GM19452 (cell line): ENCODE measurements around the gene HMGB3.
A peak's percentile ranks its signal among the peaks of the same experiment; 100 is the strongest.
"Not testable (repeated sequence)": the region's sequence is repeated elsewhere in the genome, so short reads cannot be mapped to it uniquely, and the experiment has no call there.

Experiments used
- ATAC-seq: cut with Tn5 transposase; IDR thresholded peaks from one replicate; pipeline ENCODE4 v1.9.1; 2021; ENCODE audit not compliant: unreplicated experiment

Gene HMGB3

DNA sequence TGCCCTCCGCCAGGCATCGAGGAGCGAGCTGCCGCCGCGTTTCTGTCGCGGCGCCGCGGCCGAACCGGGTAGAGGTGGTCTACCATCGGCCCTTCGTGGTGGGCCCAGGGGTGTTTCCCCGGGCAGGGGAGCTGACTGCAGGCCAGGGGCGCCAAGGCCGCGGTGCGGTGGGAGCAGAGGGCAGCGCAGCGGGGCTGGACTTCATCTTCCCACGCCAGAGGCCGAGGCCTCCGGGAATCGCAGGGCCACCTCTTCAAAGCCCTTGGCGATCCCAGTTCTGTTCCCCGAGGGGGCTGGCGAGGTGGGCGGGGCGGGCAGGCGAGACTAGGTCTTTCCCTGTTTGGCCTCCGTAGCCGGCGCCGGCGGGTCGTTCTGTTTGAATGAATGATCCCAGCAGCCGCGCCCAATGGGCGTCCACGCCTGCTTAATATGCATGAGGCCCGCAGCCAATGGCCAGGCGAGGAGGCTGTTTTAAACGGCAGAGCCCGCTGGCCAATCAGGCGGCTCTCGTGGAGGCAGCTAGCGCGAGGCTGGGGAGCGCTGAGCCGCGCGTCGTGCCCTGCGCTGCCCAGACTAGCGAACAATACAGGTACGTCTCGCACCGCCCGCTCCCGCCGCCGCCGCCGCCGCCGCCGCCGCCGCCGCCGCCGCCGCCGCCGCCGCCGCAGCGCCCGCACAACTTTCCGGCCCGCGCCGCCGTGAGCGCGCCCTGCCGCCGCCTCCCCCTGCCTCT is at the start of gene HMGB3:
TSS of gene HMGB3 (plus strand) at position 548 of the 733 bp plus-strand sequence. CDS start 2,265 bp downstream, outside the sequence.
- peak; percentile 97 for ATAC-seq

- no peak for ATAC-seq
Measured at GRCh38 chrX:150933945-150934350, 49.2 kb upstream of the HMGB3 start.

DNA sequence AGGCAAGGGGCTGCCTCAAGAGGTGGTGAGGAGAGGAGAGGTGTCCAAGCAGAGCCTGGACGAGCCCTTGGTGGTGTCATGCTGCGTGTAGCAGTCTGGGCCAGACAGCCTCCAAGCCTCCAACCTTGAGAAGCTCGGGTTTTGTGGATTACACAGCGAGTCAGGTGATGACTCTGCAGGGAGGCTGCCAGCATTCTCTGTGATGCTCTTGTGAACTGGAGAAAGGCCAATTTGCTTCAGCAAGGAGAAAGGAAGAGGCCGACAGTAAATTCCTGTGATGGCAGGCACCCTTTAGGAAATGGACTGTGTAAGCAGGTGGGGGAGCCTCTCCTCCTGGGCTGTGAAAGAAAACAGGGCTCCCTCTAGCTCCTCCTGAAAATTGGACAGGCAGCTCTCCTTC is 48.7 kb upstream of the HMGB3 start:
- ATAC-seq: no peak

- no peak for ATAC-seq
Measured at GRCh38 chrX:150935467-150935866, 47.7 kb upstream of the HMGB3 start.

DNA sequence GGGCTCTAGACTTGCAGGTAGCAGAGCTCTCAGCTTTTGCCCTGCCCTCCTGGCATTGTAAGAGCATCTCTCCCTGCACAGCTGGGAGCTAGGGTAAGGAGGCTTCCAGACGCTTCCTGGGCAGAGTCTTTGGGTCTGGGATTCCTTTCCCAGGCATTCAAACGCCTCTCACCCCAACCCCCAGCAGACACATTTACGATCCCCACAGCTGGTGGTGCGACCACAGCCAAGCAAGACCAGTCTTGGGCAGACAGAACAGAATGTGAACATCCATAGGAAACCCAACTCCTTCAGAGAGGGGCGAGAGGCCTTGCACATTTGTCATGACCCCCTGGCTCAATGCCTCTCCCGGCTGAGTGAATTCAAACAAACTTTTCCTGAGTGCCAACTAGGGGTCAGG is 46.6 kb upstream of the HMGB3 start:
- no peak for ATAC-seq

GRCh38 chrX:150940844-150941495 is 42.2 kb upstream of the HMGB3 start:
- ATAC-seq: no peak

DNA sequence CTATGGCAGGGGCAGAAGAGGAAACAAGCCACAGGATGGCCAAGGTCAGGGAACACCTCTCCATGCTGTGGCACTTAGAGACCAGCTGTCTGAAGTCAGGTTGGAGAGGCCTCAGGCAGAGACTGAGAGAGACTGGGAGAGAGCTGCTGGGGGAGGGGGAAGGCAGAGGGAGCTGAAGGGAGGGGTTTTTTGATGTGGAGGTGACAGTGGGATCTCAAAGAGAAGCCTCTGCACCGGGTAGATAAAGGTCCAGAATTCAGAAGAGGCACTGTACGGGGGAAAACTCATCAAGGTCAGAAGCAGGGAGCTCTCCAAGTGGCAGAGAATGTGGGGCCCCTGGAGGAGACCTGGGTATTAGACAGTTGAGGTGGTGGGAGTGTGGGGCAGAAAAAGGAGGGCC is 41.6 kb upstream of the HMGB3 start:
- no peak for ATAC-seq

DNA sequence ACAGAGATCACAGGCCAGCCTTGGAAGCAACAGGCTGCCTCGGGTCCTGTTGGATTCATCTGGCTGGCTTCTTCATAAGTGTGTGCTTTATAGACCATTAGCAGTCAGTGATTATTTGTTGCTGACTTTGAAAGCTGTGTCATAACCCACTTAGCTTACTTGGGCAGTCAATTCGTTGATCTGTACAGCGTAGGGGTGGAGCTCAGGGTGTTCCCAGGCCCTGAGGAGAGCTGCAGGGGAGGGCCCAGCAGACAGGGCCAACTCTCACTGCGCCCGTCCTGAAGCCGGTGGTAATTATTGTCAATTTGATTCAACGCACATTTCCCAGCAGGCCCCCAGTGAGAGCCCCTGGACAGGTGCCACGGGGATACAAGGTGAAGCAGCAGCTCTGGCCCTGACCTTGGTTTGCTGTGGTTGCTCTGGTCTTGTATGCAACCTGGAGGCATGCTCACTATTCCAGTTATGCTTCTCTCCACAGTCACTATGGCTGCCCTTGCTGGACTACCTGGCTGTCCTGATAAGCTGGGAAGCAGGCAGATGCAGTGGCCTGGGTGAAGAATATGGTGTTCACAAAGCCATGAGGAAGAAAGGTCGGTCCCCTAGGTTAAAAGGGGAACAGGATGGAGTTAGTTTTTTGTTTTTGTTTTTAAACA is 40.1 kb upstream of the HMGB3 start:
- ATAC-seq: no peak

DNA sequence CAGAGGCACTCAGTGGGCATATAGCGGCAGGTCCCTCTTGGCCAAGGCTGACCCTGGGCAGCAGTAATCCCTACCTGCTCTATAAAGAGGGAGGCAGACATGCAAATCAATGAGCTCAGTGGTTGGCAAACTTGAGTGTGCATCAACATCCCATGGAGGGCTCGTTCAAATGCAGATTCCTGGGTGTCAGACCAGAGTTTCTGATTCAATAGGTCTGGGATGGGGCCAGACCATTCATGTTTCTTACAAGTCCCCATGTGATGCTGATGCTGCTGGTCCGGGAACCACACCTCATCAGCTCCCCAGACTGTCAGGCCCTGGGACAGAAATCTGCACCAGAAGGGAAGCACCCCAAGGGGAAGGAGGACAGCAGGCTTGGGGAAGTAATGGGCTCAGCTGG is 38.9 kb upstream of the HMGB3 start:
- ATAC-seq: no peak

DNA sequence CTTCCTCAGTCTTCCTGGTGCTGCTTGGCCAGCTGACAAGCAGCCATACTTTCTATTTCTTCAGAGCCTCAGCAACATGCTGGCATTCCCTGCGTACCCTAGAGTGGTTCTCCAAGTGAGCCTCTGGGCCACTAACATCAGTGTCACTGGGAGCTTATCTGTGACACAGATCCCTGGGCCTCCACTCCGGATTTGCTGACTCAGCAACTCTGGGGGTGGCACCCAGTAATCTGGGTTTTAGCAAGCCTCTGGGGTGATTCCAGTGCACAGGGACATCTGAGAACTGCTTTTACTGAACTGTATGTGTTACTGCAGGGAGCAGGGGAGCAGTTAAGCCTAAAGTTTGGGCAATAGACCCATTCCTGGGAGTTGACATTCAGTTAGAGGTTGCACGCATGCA is 28.2 kb upstream of the HMGB3 start:
- no peak for ATAC-seq

- ATAC-seq: no peak
Measured at GRCh38 chrX:150955590-150955989, 27.5 kb upstream of the HMGB3 start.

DNA sequence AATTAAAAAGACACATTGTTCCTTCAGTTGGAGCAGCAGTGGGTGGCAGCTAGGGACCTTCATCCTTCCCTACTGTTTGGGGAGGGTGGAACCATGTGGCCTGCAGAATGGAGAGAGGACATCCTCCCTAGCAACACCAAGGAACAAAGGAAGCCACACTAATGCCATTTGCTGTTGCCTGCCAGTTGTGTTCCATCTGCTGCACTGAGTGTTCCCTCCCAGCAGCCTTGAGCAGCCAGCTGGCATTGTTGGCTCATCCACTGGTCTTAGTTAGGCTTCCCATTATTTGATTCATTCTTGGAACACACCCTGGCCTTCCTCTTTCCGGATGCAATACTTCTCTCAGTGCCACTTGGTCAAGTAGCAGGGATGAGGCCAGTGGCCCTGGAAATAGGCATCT is 25.0 kb upstream of the HMGB3 start:
- no peak for ATAC-seq

DNA sequence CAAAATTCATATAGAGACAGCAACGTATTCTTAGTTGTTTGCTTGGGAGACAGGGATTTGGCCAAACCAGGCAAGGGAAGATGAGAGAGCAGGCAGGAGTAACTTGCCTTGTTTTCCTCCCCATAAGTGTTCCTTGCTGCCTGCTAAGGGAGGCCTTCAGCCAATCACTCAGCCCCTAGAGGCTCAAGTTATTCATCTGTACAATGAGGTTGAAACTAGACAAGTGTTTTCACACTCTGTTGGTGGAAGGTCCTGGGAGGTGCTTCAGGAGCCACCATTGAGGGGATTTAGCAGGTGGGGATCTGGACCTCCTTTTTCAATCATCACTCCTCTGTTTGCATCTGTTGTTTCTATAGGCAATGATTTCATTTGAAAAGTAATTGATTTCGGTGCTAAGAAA is 23.6 kb upstream of the HMGB3 start:
- ATAC-seq: no peak

- ATAC-seq: no peak
Measured at GRCh38 chrX:150961631-150962030, 21.5 kb upstream of the HMGB3 start.

DNA sequence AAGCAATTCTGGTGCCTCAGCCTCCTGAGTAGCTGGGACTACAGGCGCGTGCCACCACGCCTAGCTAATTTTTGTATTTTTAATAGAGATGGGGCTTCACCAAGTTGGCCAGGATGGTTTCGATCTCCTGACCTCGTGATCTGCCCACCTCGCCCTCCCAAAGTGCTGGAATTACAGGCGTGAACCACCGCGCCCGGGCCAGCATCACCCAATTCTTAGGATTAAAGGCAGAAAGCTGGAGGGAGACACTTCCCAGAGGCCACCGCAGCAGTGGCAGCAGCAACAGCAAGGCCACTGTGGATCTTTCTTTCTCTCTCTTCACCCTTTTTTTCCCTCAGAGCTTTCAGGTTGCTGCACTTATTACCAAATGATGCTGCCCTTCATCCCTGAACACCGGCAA is 18.7 kb upstream of the HMGB3 start:
- ATAC-seq: not testable (repeated sequence)

- ATAC-seq: no peak
Measured at GRCh38 chrX:150966235-150966634, 16.9 kb upstream of the HMGB3 start.

- no peak for ATAC-seq
Measured at GRCh38 chrX:150966742-150967141, 16.4 kb upstream of the HMGB3 start.

GRCh38 chrX:150967786-150968185 is 15.3 kb upstream of the HMGB3 start:
- ATAC-seq: no peak

- ATAC-seq: no peak
Measured at GRCh38 chrX:150968862-150969720, 14.0 kb upstream of the HMGB3 start.

DNA sequence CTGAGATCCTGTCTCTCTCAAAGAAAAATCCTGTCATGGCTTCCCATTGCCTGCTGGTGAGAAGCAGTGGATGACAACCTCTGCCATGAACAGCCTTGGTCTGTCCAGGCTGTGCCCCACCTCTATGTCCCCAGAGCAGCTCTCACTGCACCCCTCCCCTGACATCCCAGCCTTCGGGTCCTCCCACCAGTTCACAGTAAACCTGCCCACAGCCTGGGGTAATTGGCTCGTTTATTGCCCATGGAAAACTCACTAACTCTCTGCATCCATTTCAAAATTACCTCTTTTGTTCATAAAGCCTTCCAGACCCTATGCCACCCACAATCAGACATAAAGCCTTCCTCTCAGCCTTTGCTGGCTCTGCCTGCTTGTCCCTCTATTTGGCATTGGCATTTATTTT is 10.7 kb upstream of the HMGB3 start:
- no peak for ATAC-seq

DNA sequence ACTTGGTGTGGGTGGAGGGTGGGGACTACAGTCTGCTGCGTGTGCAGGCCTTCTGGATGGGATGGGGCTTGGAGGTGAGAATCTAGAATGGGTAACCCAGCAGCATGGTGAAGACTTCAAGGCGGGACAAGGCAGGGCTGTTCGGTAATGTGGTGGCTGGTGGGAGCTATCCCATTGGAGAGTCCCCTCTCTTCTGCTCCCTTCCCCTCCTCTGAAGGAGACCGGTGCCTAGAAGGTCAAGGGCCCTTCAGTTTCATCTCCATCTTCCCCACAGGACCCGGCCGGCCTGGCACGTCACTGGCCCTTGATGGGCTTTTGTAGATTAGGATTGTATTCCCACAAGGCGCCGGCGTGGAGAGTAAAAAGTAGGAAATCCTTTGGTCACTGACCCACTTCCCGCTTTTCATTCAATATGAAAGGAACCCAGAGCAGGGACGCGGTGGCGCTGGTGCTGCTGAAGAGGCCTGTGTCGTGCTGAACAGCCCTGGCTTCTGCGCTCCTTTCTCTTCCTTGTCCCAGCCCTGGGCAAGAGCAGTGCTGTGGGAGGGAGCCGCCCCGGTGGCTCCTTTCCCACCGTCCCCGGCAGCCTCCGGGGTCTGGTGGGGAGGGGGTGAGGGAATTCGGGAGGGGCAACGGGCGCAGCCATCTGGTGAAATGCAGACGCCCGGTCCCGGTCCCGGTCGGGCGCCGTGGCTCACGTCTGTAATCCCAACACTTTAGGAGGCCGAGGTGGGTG is 7.3 kb upstream of the HMGB3 start:
- ATAC-seq: no peak
